Non-pigmented ciliary epithelial cell (primary cell): Measurements from ENCODE around the gene ARG2.

ENCODE experiments used
- DNase-seq: peaks from one replicate; pipeline ENCODE4 v3.0.0-alpha.2; 2010; ENCODE audit warnings: low read depth

The ARG2 gene

GRCh38 chr14:67638642-67639041 lies 18.9 kb downstream of the ARG2 start:
- no peak for DNase-seq

DNA sequence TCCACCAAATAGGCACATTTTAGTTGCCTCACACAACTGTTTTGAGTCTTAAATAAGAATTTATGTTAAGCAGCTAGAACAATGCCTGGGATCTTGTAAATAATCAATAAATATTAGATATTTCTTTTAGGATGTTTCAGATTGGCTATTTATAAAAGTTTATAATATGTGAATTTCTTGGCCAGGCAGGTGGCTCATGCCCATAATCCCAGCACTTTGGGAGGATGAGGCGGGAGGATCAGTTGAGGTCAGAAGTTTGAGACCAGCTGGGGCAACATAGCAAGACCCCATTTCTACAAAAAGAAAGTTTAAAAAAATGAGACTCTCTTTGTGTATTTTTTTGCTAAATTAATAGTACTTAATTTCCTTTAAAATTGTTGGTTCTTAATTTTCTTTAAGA lies 21.8 kb downstream of the ARG2 start:
- no peak for DNase-seq

GRCh38 chr14:67641902-67642749 lies 22.4 kb downstream of the ARG2 start:
- DNase-seq, result no peak

DNA sequence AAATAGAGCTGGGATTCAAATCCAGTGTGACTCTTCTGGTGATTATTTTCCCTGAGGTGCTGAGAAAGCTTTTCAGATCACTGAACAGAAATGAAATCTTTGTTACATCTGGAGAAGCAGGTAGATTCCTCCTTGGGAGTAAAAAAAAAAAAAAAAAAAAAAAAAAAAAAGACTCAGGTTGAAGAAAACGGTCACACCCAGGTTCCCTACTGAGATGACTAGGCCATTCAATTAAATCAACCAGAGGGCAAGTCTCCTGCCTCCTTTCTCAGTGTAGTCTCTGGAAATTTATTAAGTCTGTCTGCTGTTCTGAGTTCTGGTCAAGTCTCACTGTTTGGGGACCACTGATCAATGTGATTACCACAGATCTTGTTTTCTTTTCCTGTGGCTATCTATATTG lies 24.0 kb downstream of the ARG2 start:
- DNase-seq, result no peak

DNA sequence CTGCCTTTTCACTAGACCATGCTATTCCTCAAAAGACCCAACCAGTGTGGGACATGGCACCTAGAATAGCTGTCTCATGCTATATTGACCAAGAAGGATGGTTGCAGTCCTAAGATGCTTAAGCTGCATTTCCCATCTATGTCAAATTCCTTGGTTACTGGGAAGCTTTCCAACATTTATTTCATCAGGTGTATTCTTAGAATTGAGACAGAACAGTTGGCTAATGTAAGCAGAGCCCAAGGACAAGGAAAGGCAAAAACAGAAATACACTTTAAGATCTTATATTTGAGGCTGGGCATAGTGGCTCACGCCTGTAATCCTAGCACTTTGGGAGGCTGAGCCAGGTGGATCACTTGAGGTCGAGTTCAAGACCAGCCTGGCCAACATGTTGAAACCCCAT lies 24.7 kb downstream of the ARG2 start:
- no peak for DNase-seq

GRCh38 chr14:67645414-67645813 lies 25.7 kb downstream of the ARG2 start:
- no peak for DNase-seq

GRCh38 chr14:67646131-67646530 lies 26.4 kb downstream of the ARG2 start:
- no peak for DNase-seq

- DNase-seq, result no peak
Measured at GRCh38 chr14:67650151-67650550, 30.4 kb downstream of the ARG2 start.

DNA sequence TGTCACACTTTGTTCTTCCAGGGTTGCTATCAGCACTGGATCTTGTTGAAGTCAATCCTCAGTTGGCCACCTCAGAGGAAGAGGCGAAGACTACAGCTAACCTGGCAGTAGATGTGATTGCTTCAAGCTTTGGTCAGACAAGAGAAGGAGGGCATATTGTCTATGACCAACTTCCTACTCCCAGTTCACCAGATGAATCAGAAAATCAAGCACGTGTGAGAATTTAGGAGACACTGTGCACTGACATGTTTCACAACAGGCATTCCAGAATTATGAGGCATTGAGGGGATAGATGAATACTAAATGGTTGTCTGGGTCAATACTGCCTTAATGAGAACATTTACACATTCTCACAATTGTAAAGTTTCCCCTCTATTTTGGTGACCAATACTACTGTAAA lies 31.0 kb downstream of the ARG2 start:
- DNase-seq, result no peak

GRCh38 chr14:67652189-67652588 lies 32.5 kb downstream of the ARG2 start:
- no peak for DNase-seq

- no peak for DNase-seq
Measured at GRCh38 chr14:67653651-67654280, 34.0 kb downstream of the ARG2 start.

DNA sequence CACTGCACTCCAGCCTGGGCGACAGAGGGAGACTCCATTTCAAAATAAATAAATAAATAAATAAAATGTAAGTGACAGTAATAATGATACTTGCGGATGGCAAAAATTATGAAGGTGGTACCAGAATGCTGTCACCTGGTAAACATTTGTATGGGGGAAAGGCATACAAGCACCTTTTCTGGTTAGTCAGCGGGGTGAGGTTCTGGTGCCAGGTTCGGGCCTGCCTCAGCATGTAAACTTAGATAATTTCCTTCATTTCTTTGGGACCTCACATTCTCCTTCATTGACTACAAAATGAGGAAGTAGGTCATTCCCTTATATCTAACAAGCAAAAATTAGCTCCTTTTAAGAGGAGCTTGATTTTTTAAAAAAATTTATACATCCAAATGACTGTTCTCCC lies 43.9 kb downstream of the ARG2 start:
- no peak for DNase-seq

DNA sequence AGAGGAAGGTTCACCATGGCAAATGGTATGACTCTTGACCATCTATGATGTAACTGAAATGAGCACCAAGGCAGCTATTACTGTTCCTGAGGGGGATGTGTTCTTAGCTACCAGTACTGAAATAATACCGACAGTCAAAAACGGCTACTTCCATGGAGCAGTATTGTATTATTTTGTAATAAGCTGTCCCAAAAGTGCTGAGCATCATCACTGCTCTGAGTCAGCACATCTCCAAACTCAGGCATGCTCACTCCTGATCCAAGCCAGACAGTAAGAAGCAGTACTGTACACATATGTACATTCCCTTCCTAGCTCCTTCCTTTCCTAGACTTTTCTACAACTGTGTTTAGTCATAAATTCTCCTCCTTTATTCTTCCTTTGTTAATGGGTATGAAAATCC lies 46.1 kb downstream of the ARG2 start:
- DNase-seq, result no peak

DNA sequence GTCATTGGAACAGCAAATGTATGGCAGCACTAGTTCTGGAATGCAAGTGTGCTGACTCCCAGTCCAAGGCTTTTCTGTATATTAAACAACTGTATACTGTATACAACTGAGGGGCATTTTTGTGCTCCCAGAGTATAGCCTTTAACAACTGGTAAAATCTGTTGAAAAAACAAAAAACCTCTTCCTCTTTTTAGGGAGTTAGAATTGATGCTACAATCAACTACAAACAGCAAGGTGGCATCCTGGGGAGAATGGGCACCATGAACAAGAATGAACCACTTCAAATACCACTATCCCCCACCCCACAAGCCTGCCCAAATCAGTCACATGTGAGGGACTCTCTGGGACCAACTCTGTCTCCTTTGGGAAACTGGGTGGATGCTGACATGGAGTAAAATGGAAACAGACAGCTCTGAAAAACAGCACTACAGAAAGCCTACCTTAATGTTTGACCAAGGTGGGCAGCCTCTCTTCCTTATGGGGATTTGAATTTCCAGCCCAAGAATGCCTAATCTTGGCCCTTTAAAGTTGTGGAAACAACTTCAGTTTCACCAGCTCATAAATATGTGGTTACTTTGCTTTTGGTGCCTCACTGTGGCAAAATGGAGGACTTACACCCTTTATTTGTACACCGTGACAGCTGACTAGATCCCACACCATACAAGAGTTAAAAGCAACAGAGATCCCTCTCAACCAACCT lies 47.2 kb downstream of the ARG2 start:
- no peak for DNase-seq

DNA sequence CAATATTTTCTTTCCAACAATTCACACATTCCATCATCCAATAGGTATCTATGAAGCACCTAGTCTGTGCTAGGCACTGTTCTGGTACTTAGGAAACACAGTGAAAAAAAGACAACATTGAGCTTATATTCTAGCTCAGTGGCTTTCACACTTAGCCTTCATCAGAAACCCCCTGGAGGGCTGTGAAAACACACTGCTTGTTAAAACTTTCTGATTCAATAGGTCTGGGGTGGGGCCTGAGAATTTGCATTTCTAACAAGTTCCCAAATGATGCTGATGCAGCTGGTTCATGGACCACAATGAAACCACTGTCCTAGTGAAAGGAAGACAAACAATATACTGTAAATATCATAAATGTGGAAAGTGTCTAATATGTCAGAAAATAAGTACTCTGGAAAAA lies 48.8 kb downstream of the ARG2 start:
- no peak for DNase-seq

- no peak for DNase-seq
Measured at GRCh38 chr14:67673451-67673850, 53.7 kb downstream of the ARG2 start.

- DNase-seq, result no peak
Measured at GRCh38 chr14:67674139-67674479, 54.4 kb downstream of the ARG2 start.

GRCh38 chr14:67674480-67675218 lies 54.9 kb downstream of the ARG2 start, which contains the start of gene VTI1B:
Gene VTI1B (minus strand): TSS chr14:67674632. CDS start chr14:67674489, 143 bp downstream.
- no peak for DNase-seq

DNA sequence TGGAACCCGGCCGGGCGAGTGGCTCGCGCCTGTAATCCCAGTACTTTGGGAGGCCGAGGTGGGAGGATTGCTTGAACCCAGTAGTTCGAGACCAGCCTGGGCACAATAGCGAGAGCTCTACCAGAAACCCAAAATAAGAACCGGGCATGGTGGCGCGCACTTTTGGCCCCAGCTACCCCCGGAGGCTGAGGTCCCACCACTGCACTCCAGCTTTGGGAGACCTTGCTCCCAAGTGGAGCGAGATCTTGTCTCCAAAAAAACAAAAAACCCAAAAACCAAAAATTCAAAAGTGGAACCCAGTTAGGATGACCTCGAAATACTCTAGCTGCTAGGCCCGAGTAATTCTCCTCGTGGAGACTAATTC lies 55.5 kb downstream of the ARG2 start:
- DNase-seq, result no peak

DNA sequence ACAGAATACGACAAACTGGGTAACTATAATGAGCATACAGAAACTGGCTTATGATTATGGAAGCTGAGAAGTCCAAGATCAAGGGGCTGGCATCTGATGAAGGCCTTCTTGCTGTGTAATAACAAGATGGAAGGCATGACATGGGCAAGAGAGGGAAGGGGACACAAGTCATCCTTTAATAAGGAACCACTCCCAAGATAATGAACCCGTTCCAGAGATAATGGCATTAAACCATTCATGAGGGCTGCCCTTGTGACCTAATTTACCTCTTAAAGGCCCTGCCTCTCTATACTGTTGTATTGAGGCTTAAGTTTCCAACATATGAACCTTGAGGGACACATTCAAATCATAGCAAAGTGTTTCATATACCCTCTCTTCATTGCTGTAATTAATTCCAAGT lies 59.3 kb downstream of the ARG2 start:
- no peak for DNase-seq

DNA sequence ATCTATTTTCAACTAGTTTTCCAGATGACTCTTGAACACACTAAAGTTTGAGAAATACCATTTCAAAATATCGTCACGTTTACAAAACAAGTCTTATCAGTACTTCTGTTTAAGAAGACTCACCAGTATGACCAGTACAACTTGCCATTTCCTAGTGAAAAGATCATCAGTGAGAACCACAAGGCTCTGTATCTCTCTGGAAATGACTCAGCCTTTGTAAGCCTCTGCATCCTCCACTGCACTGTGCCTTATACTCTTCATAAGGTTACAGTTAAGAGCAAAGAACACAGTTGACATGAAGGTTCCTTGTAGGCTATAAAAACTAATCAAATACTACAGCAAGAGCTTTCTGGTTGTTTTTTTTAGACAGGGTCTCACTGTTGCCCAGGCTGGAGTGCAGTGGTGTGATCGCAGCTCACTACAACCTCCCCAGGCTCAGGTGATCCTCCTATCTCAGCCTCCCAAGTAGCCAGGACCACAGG lies 60.4 kb downstream of the ARG2 start:
- peak; percentile 89 for DNase-seq

DNA sequence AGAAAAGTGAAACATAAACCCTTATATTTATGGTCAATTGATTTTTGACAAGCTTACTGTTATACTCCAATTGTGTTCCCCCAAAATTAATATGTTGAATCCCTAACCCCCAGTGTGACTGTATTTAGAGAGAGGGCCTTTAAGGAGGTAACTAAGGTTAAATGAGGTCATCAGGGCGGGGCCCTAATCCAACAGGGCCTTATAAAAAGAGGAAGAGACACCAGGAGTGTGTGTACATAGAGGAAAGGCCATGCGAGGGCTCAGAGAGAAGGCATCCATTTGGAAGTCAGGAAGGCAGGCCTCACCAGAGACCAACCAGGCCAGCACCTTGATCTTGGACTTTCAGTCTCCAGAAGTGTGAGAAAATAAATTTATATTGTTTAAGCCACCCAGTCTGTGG lies 61.2 kb downstream of the ARG2 start:
- no peak for DNase-seq
